HepG2 (cell line): ENCODE results near the gene NRN1L. TPM values are rescaled to one million over a fixed set of nuclear protein-coding genes. Genes with fewer than 3 reads are reported as not detected.
A peak's percentile ranks its signal among the peaks of the same experiment; 100 is the strongest.

Experiments
- ASH2L ChIP-seq: fragments of 300-600, 200-600 bp; sonication (generic); IDR thresholded peaks from 2 replicates; pipeline ENCODE4 v1.7.0; 2017; ENCODE audit warnings: low read depth, mild to moderate bottlenecking, moderate library complexity, mixed read lengths, low read length; ENCODE audit not compliant: insufficient read length
- ATF4 ChIP-seq, 2 experiments: fragments of 450-650 bp in 1 of 2; sonication (generic) in 1 of 2; formaldehyde crosslinking; IDR thresholded peaks; 2 replicates each; pipeline versions ENCODE4 v1.5.0 to v1.8.0; 2020 to 2022; ENCODE audit warnings: mild to moderate bottlenecking in 1 of 2, missing genetic modification reagents in 1 of 2
- BRD4 ChIP-seq: sonication (generic); formaldehyde crosslinking; IDR thresholded peaks from 2 replicates; pipeline ENCODE4 v1.4.0; 2020; ENCODE audit warnings: missing genetic modification reagents
- CTCF ChIP-seq: sonication (generic); formaldehyde crosslinking; IDR thresholded peaks from 2 replicates; pipeline ENCODE4 v1.5.0; 2020; ENCODE audit warnings: mild to moderate bottlenecking, missing genetic modification reagents, moderate library complexity
- FOSL1 ChIP-seq: sonication (generic); formaldehyde crosslinking; IDR thresholded peaks from 2 replicates; pipeline ENCODE4 v1.9.0; 2021; ENCODE audit warnings: missing genetic modification reagents, borderline replicate concordance
- FOXO4 ChIP-seq: sonication (generic); formaldehyde crosslinking; conservative IDR thresholded peaks from 2 replicates; pipeline ENCODE4 v1.8.1; 2023; ENCODE audit warnings: missing genetic modification reagents
- GPBP1L1 ChIP-seq: sonication (generic); formaldehyde crosslinking; IDR thresholded peaks from 2 replicates; pipeline ENCODE4 v1.5.0; 2020; ENCODE audit warnings: mild to moderate bottlenecking, missing genetic modification reagents
- MEIS2 ChIP-seq: sonication (generic); formaldehyde crosslinking; IDR thresholded peaks from 2 replicates; pipeline ENCODE4 v1.9.0; 2021; ENCODE audit warnings: mild to moderate bottlenecking, missing genetic modification reagents
- NR2F1 ChIP-seq, 2 experiments: fragments of 450-650 bp in 1 of 2; formaldehyde crosslinking in 1 of 2; IDR thresholded peaks; 2 replicates each; pipeline versions ENCODE4 v1.5.0 to v1.6.1; 2016 to 2020; ENCODE audit warnings: mild to moderate bottlenecking in 1 of 2, missing compliant biosample characterization in 1 of 2, missing genetic modification reagents in 1 of 2, moderate library complexity in 1 of 2
- PAF1 ChIP-seq: IDR thresholded peaks from 2 replicates; pipeline ENCODE4 v1.6.1; 2016; ENCODE audit warnings: missing genetic modification reagents, missing compliant biosample characterization
- SPEN ChIP-seq: sonication (generic); formaldehyde crosslinking; IDR thresholded peaks from 2 replicates; pipeline ENCODE4 v1.5.1; 2020; ENCODE audit warnings: low read depth, mild to moderate bottlenecking, missing genetic modification reagents
- SRSF9 ChIP-seq: fragments of 200-400 bp; formaldehyde crosslinking; IDR thresholded peaks from 2 replicates; pipeline ENCODE4 v1.6.1; 2018; ENCODE audit warnings: borderline replicate concordance, mild to moderate bottlenecking, low read depth, low read length; ENCODE audit not compliant: insufficient read depth, poor library complexity, severe bottlenecking
- TIGD3 ChIP-seq: sonication (generic); formaldehyde crosslinking; IDR thresholded peaks from 2 replicates; pipeline ENCODE4 v1.5.1; 2020; ENCODE audit warnings: mild to moderate bottlenecking, missing genetic modification reagents, borderline replicate concordance
- ZFP37 ChIP-seq: sonication (generic); formaldehyde crosslinking; IDR thresholded peaks from 2 replicates; pipeline ENCODE4 v1.4.0; 2020; ENCODE audit warnings: missing genetic modification reagents, borderline replicate concordance
- ZNF101 ChIP-seq: sonication (generic); formaldehyde crosslinking; IDR thresholded peaks from 2 replicates; pipeline ENCODE4 v1.4.0; 2020; ENCODE audit warnings: mild to moderate bottlenecking, low read depth, missing genetic modification reagents, borderline replicate concordance
- ZNF143 ChIP-seq: sonication (generic); formaldehyde crosslinking; IDR thresholded peaks from 2 replicates; pipeline ENCODE4 v1.4.0; 2020; ENCODE audit warnings: missing genetic modification reagents
- ZNF234 ChIP-seq: sonication (generic); formaldehyde crosslinking; conservative IDR thresholded peaks from 2 replicates; pipeline ENCODE4 v1.5.1; 2020; ENCODE audit warnings: mild to moderate bottlenecking, missing genetic modification reagents
- ZNF549 ChIP-seq: sonication (generic); formaldehyde crosslinking; IDR thresholded peaks from 2 replicates; pipeline ENCODE4 v1.5.0; 2020; ENCODE audit warnings: missing genetic modification reagents
- ZNF557 ChIP-seq: sonication (generic); formaldehyde crosslinking; IDR thresholded peaks from 2 replicates; pipeline ENCODE4 v1.4.0; 2020; ENCODE audit warnings: missing genetic modification reagents
- ZNF678 ChIP-seq: sonication (generic); formaldehyde crosslinking; IDR thresholded peaks from 2 replicates; pipeline ENCODE4 v1.4.0; 2020; ENCODE audit warnings: mild to moderate bottlenecking, missing genetic modification reagents
- ZNF775 ChIP-seq: sonication (generic); formaldehyde crosslinking; IDR thresholded peaks from 2 replicates; pipeline ENCODE4 v1.4.0; 2020; ENCODE audit warnings: missing genetic modification reagents, mild to moderate bottlenecking, moderate library complexity, borderline replicate concordance
- ZNF878 ChIP-seq: sonication (generic); formaldehyde crosslinking; IDR thresholded peaks from 2 replicates; pipeline ENCODE4 v1.8.1; 2023; ENCODE audit warnings: mild to moderate bottlenecking, missing genetic modification reagents, moderate library complexity
- polyA plus RNA-seq, 8 experiments: library from polyadenylated mRNA; depleted of rRNA in 3 of 8; stranded (reverse) in 7 of 8; unstranded in 1 of 8; fragments of >200 nt; fragmentation: Illumina TruSeq in 4 of 8; extraction: Trizol in 4 of 8; gene quantifications; 2 replicates each; pipeline versions ENCODE4 v1.2.1 to v1.2.3, GENCODE V29; 2011 to 2016; ENCODE audit warnings: low read depth in 4 of 8, missing spikeins in 1 of 8, mixed read lengths in 1 of 8; ENCODE audit not compliant: insufficient read depth in 1 of 8
- total RNA-seq, 5 experiments: library from RNA; depleted of rRNA; stranded (reverse); fragments of >200 nt; fragmentation: Illumina TruSeq; extraction: Trizol; gene quantifications; 2 replicates each; pipeline ENCODE4 v1.2.3, GENCODE V29; 2016; ENCODE audit warnings: low read depth in 1 of 5

The NRN1L gene
- total and polyA plus RNA-seq, 2 of the 13 experiments (the other 11 are each of a cell fraction or from before 2014, with no cell fraction given), result 0.53 to 1.2 TPM

GRCh38 chr16:67857547-67858233 is 27.0 kb upstream of the NRN1L start (continued):
- peak; percentile 22 to 73; a peak in 2 of 4 replicates for TF ChIP-seq NR2F1 (CRISPR knock-in tag; IDR thresholded peaks at IDR 0.05)
- TF ChIP-seq ZFP37 (CRISPR knock-in tag), result no peak
- peak; percentile 68; the same call in 1 of the 2 replicates for TF ChIP-seq SPEN (CRISPR knock-in tag)
- no peak for TF ChIP-seq SRSF9
- TF ChIP-seq ZNF557 (CRISPR knock-in tag), result no peak
- TF ChIP-seq FOSL1 (CRISPR knock-in tag), result no peak
- no peak for TF ChIP-seq ZNF775 (CRISPR knock-in tag)
- no peak for TF ChIP-seq CTCF (CRISPR knock-in tag)
- TF ChIP-seq GPBP1L1 (CRISPR knock-in tag), result no peak
- TF ChIP-seq TIGD3 (CRISPR knock-in tag), result no peak
- no peak for TF ChIP-seq ZNF678 (CRISPR knock-in tag)
- no peak for TF ChIP-seq ZNF878 (CRISPR knock-in tag)
- no peak for TF ChIP-seq BRD4 (CRISPR knock-in tag)
- peak; percentile 22; the same call in 1 of the 2 replicates for TF ChIP-seq ZNF143 (CRISPR knock-in tag)
- no peak for TF ChIP-seq ZNF234
- no peak for TF ChIP-seq ATF4 (CRISPR knock-in tag; IDR thresholded peaks at IDR 0.05)
- TF ChIP-seq ASH2L, result peak; percentile 63
- TF ChIP-seq ZNF101 (CRISPR knock-in tag), result no peak
- TF ChIP-seq ZNF549 (CRISPR knock-in tag), result no peak
- no peak for TF ChIP-seq FOXO4 (CRISPR knock-in tag)
- TF ChIP-seq MEIS2 (CRISPR knock-in tag), result 0 out of 2 replicates have a peak, but pooled peaks have one; percentile 21
- no peak for TF ChIP-seq PAF1 (CRISPR knock-in tag)
